ENCODE results near the gene YLPM1.

YLPM1 gene

GRCh38 chr14:74882103-74882920 is 119.2 kb downstream of the YLPM1 start:
- no peak for TF ChIP-seq POLR2A (IDR thresholded peaks at IDR 0.05; ENCODE audit: low read depth, low read length)
- no peak for FAIRE-seq
- peak; percentile 45 for DNase-seq (ENCODE audit: insufficient read length, low spot score)
